DMS153 (cell line): Measurements from ENCODE around the gene PEX5.

ENCODE experiments used
- DNase-seq: peaks from one replicate; lab custom pipeline; 2025; lab: John Stamatoyannopoulos, UW

PEX5 gene

DNA sequence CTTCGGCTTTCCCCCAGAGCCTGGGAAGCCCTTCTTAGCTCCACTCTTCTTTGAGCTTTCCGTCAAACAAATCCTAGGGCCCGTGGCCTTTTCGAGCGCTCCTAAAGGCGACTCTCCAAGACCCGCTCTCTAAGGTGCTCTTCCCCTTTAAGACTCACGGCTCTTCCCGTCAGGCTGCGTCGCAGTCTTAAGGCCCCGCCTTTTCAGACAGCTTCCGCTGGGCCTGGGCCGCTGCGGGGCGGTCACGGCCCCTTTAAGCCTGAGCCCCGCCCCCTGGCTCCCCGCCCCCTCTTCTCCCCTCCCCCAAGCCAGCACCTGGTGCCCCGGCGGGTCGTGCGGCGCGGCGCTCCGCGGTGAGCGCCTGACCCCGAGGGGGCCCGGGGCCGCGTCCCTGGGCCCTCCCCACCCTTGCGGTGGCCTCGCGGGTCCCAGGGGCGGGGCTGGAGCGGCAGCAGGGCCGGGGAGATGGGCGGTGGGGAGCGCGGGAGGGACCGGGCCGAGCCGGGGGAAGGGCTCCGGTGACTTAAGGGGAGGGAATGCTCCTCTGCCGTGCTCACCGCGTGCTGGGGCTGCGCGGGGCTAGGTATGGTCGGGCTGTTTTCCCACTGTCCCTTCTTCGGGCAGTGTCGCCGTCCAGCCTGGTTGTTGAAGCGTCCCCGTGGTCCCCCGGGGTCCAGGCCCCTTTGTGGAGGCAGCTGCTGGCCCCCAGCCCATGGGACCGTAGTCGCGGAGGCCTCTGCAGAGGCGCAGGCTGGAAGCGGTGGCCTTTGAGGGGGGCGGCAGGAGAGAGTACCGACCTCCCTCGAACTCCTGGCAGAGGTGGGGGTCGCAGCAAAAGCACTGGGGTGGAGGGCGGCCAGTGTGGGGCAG lies at the start of gene PEX5:
Gene PEX5 (plus strand): TSS at position 289 of the 870 bp plus-strand sequence. CDS start 692 bp downstream, outside the sequence.
- DNase-seq = peak; percentile 83

- no peak for DNase-seq
Observed at GRCh38 chr12:7141351-7142005, 48.0 kb upstream of the PEX5 start.

GRCh38 chr12:7142056-7142644 lies 47.3 kb upstream of the PEX5 start:
- peak; percentile 54 for DNase-seq

- DNase-seq = no peak
Observed at GRCh38 chr12:7142809-7143465, 46.5 kb upstream of the PEX5 start.

GRCh38 chr12:7143564-7143963 lies 45.9 kb upstream of the PEX5 start:
- no peak for DNase-seq

DNA sequence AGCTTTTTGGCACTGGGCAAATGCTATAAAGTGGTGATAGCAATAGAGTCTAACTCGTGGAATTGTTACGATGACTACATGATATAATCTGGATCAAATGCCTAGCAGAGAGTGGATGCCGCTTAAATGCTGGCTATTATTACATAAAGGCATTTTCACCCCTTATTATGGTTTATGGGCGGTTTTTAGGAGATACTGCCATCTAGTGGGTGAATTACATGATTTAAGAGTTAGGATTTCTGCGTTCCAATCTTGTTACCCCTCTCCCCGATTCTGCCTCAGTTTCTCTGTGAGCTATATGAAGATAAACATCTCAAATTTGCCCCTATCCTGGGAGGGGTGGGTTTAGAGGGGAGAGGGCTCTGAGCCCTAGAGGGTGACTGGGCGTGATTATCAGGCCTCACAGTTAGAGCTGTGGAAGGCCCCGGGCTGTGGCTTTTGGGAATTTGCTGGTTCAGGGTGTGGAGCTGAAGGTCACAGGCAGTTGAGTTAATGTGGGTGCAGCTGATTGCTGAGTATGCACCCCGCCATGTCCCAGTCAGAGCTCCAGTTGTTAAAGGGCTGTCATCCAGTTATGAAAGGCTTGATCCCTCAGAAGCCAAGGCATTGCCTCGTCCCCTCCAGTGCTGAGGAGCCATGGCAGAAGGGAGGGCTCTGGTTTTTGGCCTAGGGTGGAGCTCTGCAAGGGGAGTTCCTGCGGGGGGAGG lies 44.9 kb upstream of the PEX5 start:
- DNase-seq = no peak

- no peak for DNase-seq
Observed at GRCh38 chr12:7145671-7146070, 43.8 kb upstream of the PEX5 start.

GRCh38 chr12:7146228-7146627 lies 43.3 kb upstream of the PEX5 start:
- DNase-seq = no peak

DNA sequence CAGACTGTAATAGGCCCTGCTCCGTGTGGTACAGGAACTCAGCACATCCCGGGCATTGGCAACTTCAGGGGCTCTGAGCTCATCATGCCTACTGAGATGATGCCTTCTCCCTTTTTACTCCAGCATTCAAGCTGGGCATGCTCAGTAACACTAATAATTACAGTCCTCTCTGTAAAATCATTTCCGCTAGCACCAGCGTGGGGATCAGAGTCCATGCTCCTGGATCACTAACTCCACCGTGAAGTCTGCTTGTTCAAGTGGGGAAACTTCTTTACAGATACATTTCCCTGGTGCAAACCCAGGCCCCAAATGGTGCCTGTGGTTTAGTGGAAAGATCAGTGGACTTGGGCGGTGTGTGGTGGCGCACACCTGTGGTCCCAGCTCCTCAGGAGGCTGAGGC lies 42.6 kb upstream of the PEX5 start:
- no peak for DNase-seq

DNA sequence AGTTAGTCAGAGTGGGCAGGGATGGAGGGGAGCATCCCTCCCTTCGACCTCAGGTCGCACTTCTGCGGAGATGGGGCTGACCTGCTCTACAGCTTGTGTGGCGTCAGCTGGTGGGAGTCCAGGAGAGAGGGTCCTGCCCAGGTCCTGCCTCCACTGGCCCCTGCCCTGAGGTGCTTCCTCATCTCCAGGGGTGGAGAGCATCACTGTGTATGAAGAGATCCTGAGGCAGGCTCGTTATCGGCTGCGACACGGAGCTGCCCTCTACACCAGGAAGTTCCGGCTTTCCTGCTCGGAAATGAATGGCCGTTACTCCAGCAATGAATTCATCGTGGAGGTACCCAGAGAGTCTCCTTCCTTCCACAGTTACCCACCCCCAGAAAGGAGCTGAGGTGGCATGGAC lies 39.1 kb upstream of the PEX5 start:
- DNase-seq = no peak

DNA sequence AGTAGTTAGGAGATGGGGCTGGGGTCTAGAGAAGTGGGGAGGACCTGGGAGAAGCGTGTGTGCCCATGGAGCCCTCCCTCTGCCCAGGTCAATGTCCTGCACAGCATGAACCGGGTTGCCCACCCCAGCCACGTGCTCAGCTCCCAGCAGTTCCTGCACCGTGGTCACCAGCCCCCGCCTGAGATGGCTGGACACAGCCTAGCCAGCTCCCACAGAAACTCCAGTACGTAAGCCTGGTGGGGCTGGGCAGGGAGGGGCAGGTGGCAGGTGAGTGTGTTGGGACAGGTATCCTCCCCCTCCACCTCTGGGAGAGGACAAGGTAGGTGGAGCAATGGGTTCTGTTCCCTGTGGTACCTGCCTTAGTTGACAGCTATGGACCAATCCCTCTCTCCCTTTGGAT lies 38.6 kb upstream of the PEX5 start:
- no peak for DNase-seq

DNA sequence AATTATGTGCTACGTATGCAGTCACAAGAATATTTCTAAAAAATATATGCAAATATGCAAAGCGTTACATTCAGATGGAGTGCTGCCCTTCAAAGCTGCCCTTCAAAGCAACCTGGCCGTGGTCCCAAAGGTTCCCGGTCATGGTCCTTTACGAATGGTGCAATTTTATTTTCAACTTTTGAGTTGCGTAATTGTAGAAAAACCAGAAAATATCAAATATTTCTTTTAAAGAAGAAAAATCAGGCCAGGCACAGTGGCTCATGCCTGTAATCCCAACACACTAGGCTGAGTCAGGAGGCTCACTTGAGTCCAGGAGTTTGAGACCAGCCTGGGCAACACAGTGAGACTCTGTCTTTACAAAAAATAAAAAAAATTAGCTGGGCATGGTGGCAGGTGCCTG lies 38.0 kb upstream of the PEX5 start:
- DNase-seq = no peak

GRCh38 chr12:7152818-7153217 lies 36.7 kb upstream of the PEX5 start:
- DNase-seq = no peak

- no peak for DNase-seq
Observed at GRCh38 chr12:7154042-7154441, 35.4 kb upstream of the PEX5 start.

DNA sequence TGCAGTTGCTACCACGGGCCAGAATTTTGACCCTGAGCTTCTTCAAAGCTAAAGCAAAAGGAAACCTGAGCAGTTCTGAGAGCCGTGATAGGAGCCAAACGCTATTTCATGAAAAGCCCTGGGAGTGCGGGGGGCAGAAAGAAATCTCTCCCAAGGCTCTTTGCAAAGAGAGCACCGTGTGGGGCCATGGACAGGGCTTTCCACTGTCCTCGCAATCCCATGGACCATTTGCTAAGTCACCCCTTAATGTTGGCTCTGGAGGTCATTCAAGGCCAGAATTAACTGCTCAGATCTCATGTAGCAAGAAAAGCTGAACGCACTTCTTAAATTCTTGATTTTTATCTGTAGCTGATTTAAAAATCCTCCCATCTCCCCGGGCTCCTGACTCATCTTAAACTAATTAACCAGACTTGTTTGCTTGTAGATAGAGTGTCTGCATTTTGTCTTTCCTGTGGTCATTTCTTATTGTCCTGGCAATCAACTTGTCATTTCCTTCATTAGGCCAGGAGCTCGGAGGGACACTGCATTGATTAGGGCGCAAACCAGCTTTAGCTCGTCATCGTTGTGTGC lies 34.5 kb upstream of the PEX5 start:
- DNase-seq = no peak

DNA sequence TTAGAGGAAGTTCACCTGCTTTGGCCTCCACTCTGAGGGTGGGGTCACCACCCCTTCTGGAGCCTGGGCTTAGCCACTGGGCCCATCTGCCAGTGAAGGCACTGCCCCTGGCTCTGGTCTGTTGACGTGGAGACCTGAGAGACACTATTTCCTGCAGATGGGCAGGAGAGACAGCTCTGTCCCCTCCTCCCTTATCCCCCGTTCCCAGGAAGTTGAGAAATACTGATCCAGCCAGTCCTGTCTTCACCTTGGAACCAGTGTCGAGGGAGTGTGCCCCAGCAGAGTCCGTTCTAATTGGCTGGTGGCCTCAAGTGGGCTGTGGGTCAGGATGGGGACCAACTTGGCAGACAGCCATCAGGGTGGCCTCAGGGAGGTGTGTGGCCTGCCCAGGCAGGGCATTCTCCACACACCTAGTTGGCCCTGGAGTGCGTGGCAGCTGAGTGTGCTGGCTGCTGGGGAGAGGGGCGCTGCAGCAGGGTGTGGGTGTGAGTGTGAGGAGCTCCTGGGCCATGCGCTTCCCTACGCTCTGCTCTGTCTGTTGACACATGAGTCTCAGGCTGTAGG lies 33.9 kb upstream of the PEX5 start:
- DNase-seq = peak; percentile 92

DNA sequence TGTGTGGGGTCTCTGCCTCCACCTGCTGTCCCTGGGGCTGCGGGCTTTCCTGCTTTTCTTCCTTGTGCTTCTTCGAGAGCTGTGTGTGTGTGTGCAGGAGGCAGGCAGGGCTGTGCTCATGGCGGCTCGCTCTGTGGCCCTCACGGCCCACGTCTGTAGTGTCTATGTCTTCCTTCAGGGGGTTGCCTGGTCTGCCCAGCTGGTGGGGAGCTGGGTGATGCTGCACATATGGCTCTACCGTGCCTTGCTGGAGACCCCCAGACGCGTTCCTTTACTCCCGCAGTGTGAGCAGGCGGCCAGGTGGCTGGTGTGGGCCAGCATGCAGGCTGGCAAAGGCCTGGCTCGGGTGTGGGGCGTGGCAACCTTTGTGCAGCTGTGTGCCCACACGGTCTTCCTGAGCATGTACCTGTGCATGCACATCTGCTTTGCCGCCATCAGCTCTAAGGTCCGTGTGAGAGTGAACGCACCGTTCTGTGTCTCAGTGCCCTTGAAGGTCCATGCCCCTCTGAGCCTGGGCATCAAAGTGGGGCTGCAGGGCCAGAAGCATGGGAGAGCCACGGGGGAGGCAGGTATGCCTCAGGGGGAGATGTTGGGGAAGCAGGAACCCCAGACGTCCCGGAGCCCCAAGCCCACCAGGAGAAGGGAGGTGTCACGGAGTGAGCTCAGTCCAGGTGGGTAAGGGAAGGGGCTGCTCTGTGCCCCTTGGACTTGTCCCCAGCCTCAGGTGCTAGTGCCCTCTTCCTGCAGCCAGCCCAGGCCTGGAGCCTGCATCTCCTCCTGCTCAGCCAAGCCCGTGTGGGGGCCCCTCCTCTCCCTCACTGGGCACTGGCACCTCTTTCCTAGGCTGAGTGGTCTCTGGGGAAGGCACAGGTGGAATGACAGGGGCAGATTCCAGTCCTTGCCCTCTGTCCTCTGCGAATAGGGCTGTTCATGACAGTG lies 33.0 kb upstream of the PEX5 start:
- DNase-seq = no peak

DNA sequence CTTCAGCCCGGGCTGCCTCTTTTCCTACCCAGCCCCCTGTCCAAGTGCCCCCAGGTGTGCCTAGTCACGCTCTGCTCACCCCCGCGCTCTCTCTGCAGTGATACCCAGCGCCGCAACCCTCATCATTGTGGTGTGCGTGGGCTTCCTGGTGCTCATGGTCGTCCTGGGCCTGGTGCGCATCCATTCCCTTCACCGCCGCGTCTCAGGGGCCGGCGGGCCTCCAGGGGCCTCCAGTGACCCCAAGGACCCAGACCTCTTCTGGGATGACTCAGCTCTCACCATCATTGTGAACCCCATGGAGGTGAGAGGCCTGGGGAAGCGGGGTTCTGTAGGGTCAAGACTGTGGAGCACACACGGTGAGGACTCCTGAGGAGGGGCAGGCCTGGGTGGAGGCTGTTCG lies 32.1 kb upstream of the PEX5 start:
- no peak for DNase-seq

- DNase-seq = no peak
Observed at GRCh38 chr12:7158781-7159609, 30.5 kb upstream of the PEX5 start.
